ENCODE measurements around the gene JARID2.

The JARID2 gene

DNA sequence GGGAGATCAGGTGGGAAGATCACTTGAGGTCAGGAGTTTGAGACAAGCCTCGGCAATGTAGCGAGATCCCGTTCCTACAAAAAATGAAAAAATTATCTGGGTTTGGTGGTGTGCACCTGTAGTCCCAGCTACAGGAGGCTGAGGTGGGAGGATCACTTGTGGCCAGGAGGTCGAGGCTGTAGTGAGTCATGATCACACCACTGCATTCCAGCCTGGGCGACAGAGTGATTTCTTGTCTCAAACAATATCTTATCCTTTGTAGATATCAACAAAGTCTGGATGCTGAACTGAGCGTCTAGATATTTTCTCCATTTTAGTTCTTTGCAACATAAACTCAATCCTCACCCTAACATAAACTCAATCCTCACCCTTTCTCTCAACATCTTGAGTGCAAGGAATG lies 219.3 kb downstream of the JARID2 start:
- H2BK15ac ChIP-seq (ENCODE audit: low read depth, poor library complexity, severe bottlenecking): no peak overlapping the region
- H2BK5ac ChIP-seq (ENCODE audit: low read depth, low read length, poor library complexity, severe bottlenecking): no peak overlapping the region
- no peaks in the 10 kb centered on the region for H3K4me1 ChIP-seq (ENCODE audit: control insufficient read depth, insufficient read depth, low read depth, low read length)
- peaks cover 3 to 22% of the 10 kb centered on the region in 2 experiments for H3K36me3 ChIP-seq (ENCODE audit: control insufficient read depth in 1 of 2, insufficient read depth in 2 of 2, low read depth in 1 of 2, low read length in 2 of 2)
- DNase-seq: no peak
- no peak overlapping the region for H4K91ac ChIP-seq (ENCODE audit: low read length)
- no peak overlapping the region for H3K27ac ChIP-seq (ENCODE audit: low read length, poor library complexity, severe bottlenecking)
- H4K8ac ChIP-seq (ENCODE audit: low read length): no peak overlapping the region
- H2AK5ac ChIP-seq (ENCODE audit: low read length, severe bottlenecking): no peak overlapping the region
- peaks cover 24% of the 10 kb centered on the region for H3K79me1 ChIP-seq (replicated peaks; ENCODE audit: low read length, poor library complexity, severe bottlenecking)
- H3K4me3 ChIP-seq (ENCODE audit: insufficient read depth in 1 of 2, low read depth in 1 of 2, low read length in 2 of 2): no peak overlapping the region
- no peak overlapping the region for H3K18ac ChIP-seq (ENCODE audit: low read depth in 1 of 2, low read length in 2 of 2)
- no peak overlapping the region for H2BK12ac ChIP-seq (ENCODE audit: low read length in 2 of 2)
- H3K4me2 ChIP-seq (ENCODE audit: low read length, poor library complexity, severe bottlenecking): no peak overlapping the region
- 80% methylated on average over 6 of the region's 6 CpGs for WGBS
- H3K14ac ChIP-seq (ENCODE audit: low read length in 2 of 2): no peak overlapping the region
- no peaks in the 10 kb centered on the region for H3K9me3 ChIP-seq (ENCODE audit: control insufficient read depth, low read length)
- H3K27me3 ChIP-seq (ENCODE audit: control insufficient read depth in 1 of 2, insufficient read depth in 1 of 2, low read length in 2 of 2): no peaks in the 10 kb centered on the region
- no peak overlapping the region for H3K23ac ChIP-seq (ENCODE audit: low read length in 2 of 2)
- no peak overlapping the region for H3K4ac ChIP-seq (ENCODE audit: low read depth in 1 of 2, low read length in 2 of 2)
- H2BK120ac ChIP-seq (ENCODE audit: low read depth, low read length): no peak overlapping the region
- no peak overlapping the region for H2AFZ ChIP-seq (ENCODE audit: low read depth, low read length)
- H3K9ac ChIP-seq (ENCODE audit: low read length): no peak overlapping the region

- no peak overlapping the region for H3K27ac ChIP-seq (ENCODE audit: low read length, poor library complexity, severe bottlenecking)
- H3K9me3 ChIP-seq (ENCODE audit: control insufficient read depth, low read length): no peaks in the 10 kb centered on the region
- H3K4me2 ChIP-seq (ENCODE audit: low read length, poor library complexity, severe bottlenecking): no peak overlapping the region
- H3K27me3 ChIP-seq (ENCODE audit: control insufficient read depth in 1 of 2, insufficient read depth in 1 of 2, low read length in 2 of 2): no peaks in the 10 kb centered on the region
- H3K4ac ChIP-seq (ENCODE audit: low read depth in 1 of 2, low read length in 2 of 2): no peak overlapping the region
- no peak overlapping the region for H4K91ac ChIP-seq (ENCODE audit: low read length)
- H3K79me1 ChIP-seq (replicated peaks; ENCODE audit: low read length, poor library complexity, severe bottlenecking): peaks cover 27% of the 10 kb centered on the region
- no peak overlapping the region for H2BK12ac ChIP-seq (ENCODE audit: low read length in 2 of 2)
- no peak overlapping the region for H2AK5ac ChIP-seq (ENCODE audit: low read length, severe bottlenecking)
- no peak overlapping the region for H4K8ac ChIP-seq (ENCODE audit: low read length)
- no peak overlapping the region for H2AFZ ChIP-seq (ENCODE audit: low read depth, low read length)
- no peak overlapping the region for H3K18ac ChIP-seq (ENCODE audit: low read depth in 1 of 2, low read length in 2 of 2)
- no peak overlapping the region for H3K23ac ChIP-seq (ENCODE audit: low read length in 2 of 2)
- H3K4me1 ChIP-seq (ENCODE audit: control insufficient read depth, insufficient read depth, low read depth, low read length): no peaks in the 10 kb centered on the region
- no peak overlapping the region for H3K4me3 ChIP-seq (ENCODE audit: insufficient read depth in 1 of 2, low read depth in 1 of 2, low read length in 2 of 2)
- peaks cover 6 to 51% of the 10 kb centered on the region in 2 experiments for H3K36me3 ChIP-seq (ENCODE audit: control insufficient read depth in 1 of 2, insufficient read depth in 2 of 2, low read depth in 1 of 2, low read length in 2 of 2)
- 95% methylated on average over 8 of the region's 8 CpGs for WGBS
- no peak for DNase-seq
- no peak overlapping the region for H3K14ac ChIP-seq (ENCODE audit: low read length in 2 of 2)
- no peak overlapping the region for H2BK15ac ChIP-seq (ENCODE audit: low read depth, poor library complexity, severe bottlenecking)
- H3K9ac ChIP-seq (ENCODE audit: low read length): no peak overlapping the region
- no peak overlapping the region for H2BK120ac ChIP-seq (ENCODE audit: low read depth, low read length)
- H2BK5ac ChIP-seq (ENCODE audit: low read depth, low read length, poor library complexity, severe bottlenecking): no peak overlapping the region
These were observed 224.9 kb downstream of the JARID2 start for GRCh38 chr6:15470746-15471145.

- Histone ChIP-seq H3K9me3 (ENCODE audit: control insufficient read depth, low read length) (no peaks in the 10 kb centered on the region), H3K27me3 (ENCODE audit: control insufficient read depth in 1 of 2, insufficient read depth in 1 of 2, low read length in 2 of 2) (no peaks in the 10 kb centered on the region), H4K8ac (ENCODE audit: low read length) (no peak overlapping the region), H2AFZ (ENCODE audit: low read depth, low read length) (no peak overlapping the region), H2BK15ac (ENCODE audit: low read depth, poor library complexity, severe bottlenecking) (no peak overlapping the region), H3K18ac (ENCODE audit: low read depth in 1 of 2, low read length in 2 of 2) (no peak overlapping the region), H2BK5ac (ENCODE audit: low read depth, low read length, poor library complexity, severe bottlenecking) (no peak overlapping the region), H2BK120ac (ENCODE audit: low read depth, low read length) (no peak overlapping the region), H3K79me1 (replicated peaks; ENCODE audit: low read length, poor library complexity, severe bottlenecking) (peaks cover 25% of the 10 kb centered on the region), H3K23ac (ENCODE audit: low read length in 2 of 2) (no peak overlapping the region), H3K27ac (ENCODE audit: low read length, poor library complexity, severe bottlenecking) (no peak overlapping the region), H3K4ac (ENCODE audit: low read depth in 1 of 2, low read length in 2 of 2) (no peak overlapping the region), H3K14ac (ENCODE audit: low read length in 2 of 2) (no peak overlapping the region), H3K4me3 (ENCODE audit: insufficient read depth in 1 of 2, low read depth in 1 of 2, low read length in 2 of 2) (no peak overlapping the region), H2BK12ac (ENCODE audit: low read length in 2 of 2) (no peak overlapping the region), H2AK5ac (ENCODE audit: low read length, severe bottlenecking) (no peak overlapping the region), H3K9ac (ENCODE audit: low read length) (no peak overlapping the region), H3K4me2 (ENCODE audit: low read length, poor library complexity, severe bottlenecking) (no peak overlapping the region), H3K36me3 (ENCODE audit: control insufficient read depth in 1 of 2, insufficient read depth in 2 of 2, low read depth in 1 of 2, low read length in 2 of 2) (peaks cover 6 to 55% of the 10 kb centered on the region in 2 experiments), H4K91ac (ENCODE audit: low read length) (no peak overlapping the region), H3K4me1 (ENCODE audit: control insufficient read depth, insufficient read depth, low read depth, low read length) (peaks cover 1% of the 10 kb centered on the region)
- no peak for DNase-seq
- WGBS: 100% methylated on average over 2 of the region's 3 CpGs
These were observed 226.8 kb downstream of the JARID2 start for GRCh38 chr6:15472621-15473020.

GRCh38 chr6:15473174-15473573 lies 227.3 kb downstream of the JARID2 start:
- 98% methylated on average over 5 of the region's 7 CpGs for WGBS
- Histone ChIP-seq H2BK12ac (ENCODE audit: low read length in 2 of 2) (no peak overlapping the region), H4K8ac (ENCODE audit: low read length) (no peak overlapping the region)

More at GRCh38 chr6:15473174-15473573, 227.3 kb downstream of the JARID2 start:
- no peak overlapping the region for H3K4ac ChIP-seq (ENCODE audit: low read depth in 1 of 2, low read length in 2 of 2)
- H3K4me2 ChIP-seq (ENCODE audit: low read length, poor library complexity, severe bottlenecking): no peak overlapping the region
- no peak overlapping the region for H2BK120ac ChIP-seq (ENCODE audit: low read depth, low read length)
- H2BK5ac ChIP-seq (ENCODE audit: low read depth, low read length, poor library complexity, severe bottlenecking): no peak overlapping the region
- no peak overlapping the region for H2BK15ac ChIP-seq (ENCODE audit: low read depth, poor library complexity, severe bottlenecking)
- no peak overlapping the region for H3K18ac ChIP-seq (ENCODE audit: low read depth in 1 of 2, low read length in 2 of 2)
- no peak overlapping the region for H2AFZ ChIP-seq (ENCODE audit: low read depth, low read length)
- H2AK5ac ChIP-seq (ENCODE audit: low read length, severe bottlenecking): no peak overlapping the region
- H3K9me3 ChIP-seq (ENCODE audit: control insufficient read depth, low read length): no peaks in the 10 kb centered on the region
- no peak overlapping the region for H3K23ac ChIP-seq (ENCODE audit: low read length in 2 of 2)
- no peak overlapping the region for H3K14ac ChIP-seq (ENCODE audit: low read length in 2 of 2)
- peaks cover 6 to 55% of the 10 kb centered on the region in 2 experiments for H3K36me3 ChIP-seq (ENCODE audit: control insufficient read depth in 1 of 2, insufficient read depth in 2 of 2, low read depth in 1 of 2, low read length in 2 of 2)
- H3K4me3 ChIP-seq (ENCODE audit: insufficient read depth in 1 of 2, low read depth in 1 of 2, low read length in 2 of 2): no peak overlapping the region
- H4K91ac ChIP-seq (ENCODE audit: low read length): no peak overlapping the region
- peaks cover 30% of the 10 kb centered on the region for H3K79me1 ChIP-seq (replicated peaks; ENCODE audit: low read length, poor library complexity, severe bottlenecking)
- H3K27me3 ChIP-seq (ENCODE audit: control insufficient read depth in 1 of 2, insufficient read depth in 1 of 2, low read length in 2 of 2): no peaks in the 10 kb centered on the region
- DNase-seq: no peak
- peaks cover 1% of the 10 kb centered on the region for H3K4me1 ChIP-seq (ENCODE audit: control insufficient read depth, insufficient read depth, low read depth, low read length)
- H3K27ac ChIP-seq (ENCODE audit: low read length, poor library complexity, severe bottlenecking): no peak overlapping the region
- H3K9ac ChIP-seq (ENCODE audit: low read length): no peak overlapping the region

Data from mesenchymal stem cell (in vitro differentiated cells and primary cell).